RCC 7860 (cell line): Measurements from ENCODE around the gene ASCL5.

ENCODE experiments used
- DNase-seq: peaks from one replicate; pipeline ENCODE4 v3.0.0-alpha.2; 2015; ENCODE audit warnings: low spot score
- FAIRE-seq: peaks from 2 replicates; lab custom pipeline; 2012; peaks lifted over from hg19 to GRCh38; lab: Jason Lieb, UNC

Gene ASCL5

GRCh38 chr1:201111672-201112071 lies 15.3 kb downstream of the ASCL5 start:
- FAIRE-seq, result no peak
- DNase-seq, result no peak

GRCh38 chr1:201111156-201111555 lies 15.8 kb downstream of the ASCL5 start:
- FAIRE-seq, result no peak
- DNase-seq, result no peak

GRCh38 chr1:201110616-201111015 lies 16.4 kb downstream of the ASCL5 start:
- FAIRE-seq (no peak), DNase-seq (no peak)

- FAIRE-seq, result no peak
These were observed 16.8 kb downstream of the ASCL5 start for GRCh38 chr1:201110138-201110537.

GRCh38 chr1:201109651-201110050 lies 17.3 kb downstream of the ASCL5 start:
- FAIRE-seq (no peak), DNase-seq (no peak)

More at GRCh38 chr1:201110138-201110537, 16.8 kb downstream of the ASCL5 start:
- no peak for DNase-seq

- DNase-seq (no peak), FAIRE-seq (no peak)
These were observed 18.4 kb downstream of the ASCL5 start for GRCh38 chr1:201108614-201109013.

GRCh38 chr1:201105688-201106087 lies 21.3 kb downstream of the ASCL5 start:
- DNase-seq, result no peak
- FAIRE-seq, result no peak

- DNase-seq, result no peak
- no peak for FAIRE-seq
These were observed 22.8 kb downstream of the ASCL5 start for GRCh38 chr1:201104141-201104540.

- DNase-seq, result no peak
- no peak for FAIRE-seq
These were observed 23.3 kb downstream of the ASCL5 start for GRCh38 chr1:201103666-201104065.

GRCh38 chr1:201100169-201100930 lies 26.6 kb downstream of the ASCL5 start:
- FAIRE-seq, result no peak

GRCh38 chr1:201098992-201099677 lies 27.8 kb downstream of the ASCL5 start:
- FAIRE-seq (no peak), DNase-seq (no peak)

More at GRCh38 chr1:201100169-201100930, 26.6 kb downstream of the ASCL5 start:
- DNase-seq, result no peak

GRCh38 chr1:201096977-201097856 lies 29.8 kb downstream of the ASCL5 start:
- DNase-seq (no peak), FAIRE-seq (no peak)

GRCh38 chr1:201096041-201096461 lies 30.9 kb downstream of the ASCL5 start:
- no peak for FAIRE-seq
- peak; percentile 28 for DNase-seq

- no peak for FAIRE-seq
- no peak for DNase-seq
These were observed 31.4 kb downstream of the ASCL5 start for GRCh38 chr1:201095581-201095980.

- DNase-seq, result no peak
- no peak for FAIRE-seq
These were observed 32.2 kb downstream of the ASCL5 start for GRCh38 chr1:201094832-201095231.

- FAIRE-seq, result no peak
- no peak for DNase-seq
These were observed 33.0 kb downstream of the ASCL5 start for GRCh38 chr1:201093962-201094361.

GRCh38 chr1:201093561-201093960 lies 33.4 kb downstream of the ASCL5 start:
- DNase-seq (no peak), FAIRE-seq (no peak)

- no peak for FAIRE-seq
- no peak for DNase-seq
These were observed 34.2 kb downstream of the ASCL5 start for GRCh38 chr1:201092738-201093137.

GRCh38 chr1:201091256-201091655 lies 35.7 kb downstream of the ASCL5 start:
- FAIRE-seq (no peak), DNase-seq (no peak)

GRCh38 chr1:201090541-201090940 lies 36.4 kb downstream of the ASCL5 start:
- no peak for DNase-seq
- no peak for FAIRE-seq

- DNase-seq (no peak), FAIRE-seq (no peak)
These were observed 37.4 kb downstream of the ASCL5 start for GRCh38 chr1:201089596-201089995.
